ENCODE data around the gene SYK. TPM values are rescaled to one million over a fixed set of nuclear protein-coding genes. Genes with fewer than 3 reads are reported as not detected.
A peak's percentile ranks its signal among the peaks of the same experiment; 100 is the strongest.
"Not testable (repeated sequence)": the region's sequence is repeated elsewhere in the genome, so short reads cannot be mapped to it uniquely, and the experiment has no call there.

The SYK gene
- polyA plus RNA-seq (2013): 0.40 and 0.52 TPM in 2 replicates

- WGBS (ENCODE audit: extremely low coverage, insufficient coverage, insufficient read length): no CpG with 5 or more reads among the region's 64 CpGs
- peaks cover 0 to 5% of the 10 kb centered on the region in 2 experiments for H3K4me1 ChIP-seq (ENCODE audit: control insufficient read depth in 1 of 2, insufficient read depth in 2 of 2, low read length in 2 of 2)
- H2AK5ac ChIP-seq (ENCODE audit: low read length): no peak within 1 kb of the TSS
- H3K4ac ChIP-seq (ENCODE audit: low read depth, low read length): no peak within 1 kb of the TSS
- peak; percentile 58 to 70 for DNase-seq
- peak within 1 kb of the TSS; percentile 36 for H4K8ac ChIP-seq (ENCODE audit: low read depth, low read length)
- H3K27me3 ChIP-seq (ENCODE audit: insufficient read depth, low read length): peaks cover 12% of the 10 kb centered on the region
- no peak within 1 kb of the TSS for H2BK12ac ChIP-seq (ENCODE audit: low read length)
- no peak within 1 kb of the TSS for H3K14ac ChIP-seq (ENCODE audit: low read length)
- H3K9me3 ChIP-seq (ENCODE audit: insufficient read depth, low read depth, low read length): peaks cover 2% of the 10 kb centered on the region
- no peak within 1 kb of the TSS for H4K12ac ChIP-seq (ENCODE audit: low read depth, low read length)
- H3K9ac ChIP-seq (ENCODE audit: low read length): no peak within 1 kb of the TSS
- H2BK5ac ChIP-seq (ENCODE audit: low read depth, low read length, poor library complexity): no peak within 1 kb of the TSS
- H4K91ac ChIP-seq (ENCODE audit: low read depth, low read length): peak within 1 kb of the TSS; percentile 6
- no peaks in the 10 kb centered on the region for H3K79me1 ChIP-seq (ENCODE audit: low read length)
- H2AFZ ChIP-seq (ENCODE audit: insufficient read depth, low read length, poor library complexity): peak within 1 kb of the TSS; percentile 32
- no peaks in the 10 kb centered on the region for H3K79me2 ChIP-seq (ENCODE audit: control insufficient read depth, insufficient read depth, low read length, poor library complexity)
- H3K4me2 ChIP-seq (ENCODE audit: low read length): peak within 1 kb of the TSS; percentile 98
- H2BK120ac ChIP-seq (ENCODE audit: insufficient read depth, low read length, poor library complexity): no peak within 1 kb of the TSS
- H3K4me3 ChIP-seq (ENCODE audit: low read depth, low read length): peak within 1 kb of the TSS; percentile 72
- no peak within 1 kb of the TSS for H3K23ac ChIP-seq (ENCODE audit: low read length)
- H3K18ac ChIP-seq (ENCODE audit: low read length): no peak within 1 kb of the TSS
- H3K27ac ChIP-seq (ENCODE audit: low read depth, low read length): no peak within 1 kb of the TSS
- no peaks in the 10 kb centered on the region for H3K36me3 ChIP-seq (ENCODE audit: control insufficient read depth in 1 of 2, insufficient read depth in 2 of 2, low read length in 2 of 2)
Measured at GRCh38 chr9:90801241-90801972, at the start of gene SYK. TSS of gene SYK (plus strand) at chr9:90801819. CDS start at chr9:90843899, 42,080 bp downstream.

- H3K18ac ChIP-seq (ENCODE audit: low read length); H2BK12ac ChIP-seq (ENCODE audit: low read length); H3K79me2 ChIP-seq (ENCODE audit: control insufficient read depth, insufficient read depth, low read length, poor library complexity); H3K9ac ChIP-seq (ENCODE audit: low read length); H3K27ac ChIP-seq (ENCODE audit: low read depth, low read length); H3K9me3 ChIP-seq (ENCODE audit: insufficient read depth, low read depth, low read length); H2AFZ ChIP-seq (ENCODE audit: insufficient read depth, low read length, poor library complexity); H4K12ac ChIP-seq (ENCODE audit: low read depth, low read length); H3K79me1 ChIP-seq (ENCODE audit: low read length); H4K91ac ChIP-seq (ENCODE audit: low read depth, low read length); H3K23ac ChIP-seq (ENCODE audit: low read length); H3K4me3 ChIP-seq (ENCODE audit: low read depth, low read length); H3K4me1 ChIP-seq (ENCODE audit: control insufficient read depth in 1 of 2, insufficient read depth in 2 of 2, low read length in 2 of 2); H3K36me3 ChIP-seq (ENCODE audit: control insufficient read depth in 1 of 2, insufficient read depth in 2 of 2, low read length in 2 of 2); H3K14ac ChIP-seq (ENCODE audit: low read length); H3K27me3 ChIP-seq (ENCODE audit: insufficient read depth, low read length); H2BK120ac ChIP-seq (ENCODE audit: insufficient read depth, low read length, poor library complexity); H3K4ac ChIP-seq (ENCODE audit: low read depth, low read length); H2BK5ac ChIP-seq (ENCODE audit: low read depth, low read length, poor library complexity); H2AK5ac ChIP-seq (ENCODE audit: low read length): not testable (repeated sequence)
- Histone ChIP-seq H4K8ac (ENCODE audit: low read depth, low read length) (peak overlapping the region; percentile 19), H3K4me2 (ENCODE audit: low read length) (peak overlapping the region; percentile 40)
- DNase-seq: peak; percentile 55 to 78
- WGBS (ENCODE audit: extremely low coverage, insufficient coverage, insufficient read length): no CpG with 5 or more reads among the region's 13 CpGs
Measured at GRCh38 chr9:90755514-90756371, 45.9 kb upstream of the SYK start.

- not testable (repeated sequence) for H2BK5ac ChIP-seq (ENCODE audit: low read depth, low read length, poor library complexity); H3K4me3 ChIP-seq (ENCODE audit: low read depth, low read length); H3K9me3 ChIP-seq (ENCODE audit: insufficient read depth, low read depth, low read length); H3K79me2 ChIP-seq (ENCODE audit: control insufficient read depth, insufficient read depth, low read length, poor library complexity); H4K8ac ChIP-seq (ENCODE audit: low read depth, low read length); H2AFZ ChIP-seq (ENCODE audit: insufficient read depth, low read length, poor library complexity); H3K27me3 ChIP-seq (ENCODE audit: insufficient read depth, low read length); H3K79me1 ChIP-seq (ENCODE audit: low read length); H3K14ac ChIP-seq (ENCODE audit: low read length); H3K27ac ChIP-seq (ENCODE audit: low read depth, low read length); H3K4me1 ChIP-seq (ENCODE audit: control insufficient read depth in 1 of 2, insufficient read depth in 2 of 2, low read length in 2 of 2); H3K4ac ChIP-seq (ENCODE audit: low read depth, low read length); H4K91ac ChIP-seq (ENCODE audit: low read depth, low read length); H3K23ac ChIP-seq (ENCODE audit: low read length); H3K18ac ChIP-seq (ENCODE audit: low read length); H2AK5ac ChIP-seq (ENCODE audit: low read length); H3K9ac ChIP-seq (ENCODE audit: low read length); H3K36me3 ChIP-seq (ENCODE audit: control insufficient read depth in 1 of 2, insufficient read depth in 2 of 2, low read length in 2 of 2); H2BK12ac ChIP-seq (ENCODE audit: low read length); DNase-seq; H3K4me2 ChIP-seq (ENCODE audit: low read length); H2BK120ac ChIP-seq (ENCODE audit: insufficient read depth, low read length, poor library complexity); H4K12ac ChIP-seq (ENCODE audit: low read depth, low read length)
- WGBS (ENCODE audit: extremely low coverage, insufficient coverage, insufficient read length): no CpG with 5 or more reads among the region's 14 CpGs
Measured at GRCh38 chr9:90760577-90760976, 41.0 kb upstream of the SYK start.

GRCh38 chr9:90766731-90767130 lies 34.9 kb upstream of the SYK start:
- no peak overlapping the region for H3K4me2 ChIP-seq (ENCODE audit: low read length)
- H4K12ac ChIP-seq (ENCODE audit: low read depth, low read length): no peak overlapping the region
- H2BK120ac ChIP-seq (ENCODE audit: insufficient read depth, low read length, poor library complexity): no peak overlapping the region
- H3K4me3 ChIP-seq (ENCODE audit: low read depth, low read length): no peak overlapping the region
- H2AK5ac ChIP-seq (ENCODE audit: low read length): no peak overlapping the region
- H3K27ac ChIP-seq (ENCODE audit: low read depth, low read length): no peak overlapping the region
- no peak overlapping the region for H3K23ac ChIP-seq (ENCODE audit: low read length)
- H3K79me2 ChIP-seq (ENCODE audit: control insufficient read depth, insufficient read depth, low read length, poor library complexity): no peaks in the 10 kb centered on the region
- no peak overlapping the region for H4K91ac ChIP-seq (ENCODE audit: low read depth, low read length)
- no peak overlapping the region for H3K9ac ChIP-seq (ENCODE audit: low read length)
- no peak for DNase-seq
- H3K14ac ChIP-seq (ENCODE audit: low read length): no peak overlapping the region
- H2BK5ac ChIP-seq (ENCODE audit: low read depth, low read length, poor library complexity): no peak overlapping the region
- H3K27me3 ChIP-seq (ENCODE audit: insufficient read depth, low read length): no peaks in the 10 kb centered on the region
- no peaks in the 10 kb centered on the region for H3K79me1 ChIP-seq (ENCODE audit: low read length)
- no peak overlapping the region for H4K8ac ChIP-seq (ENCODE audit: low read depth, low read length)
- H3K9me3 ChIP-seq (ENCODE audit: insufficient read depth, low read depth, low read length): peaks cover 6% of the 10 kb centered on the region
- H3K4ac ChIP-seq (ENCODE audit: low read depth, low read length): no peak overlapping the region
- no peak overlapping the region for H3K18ac ChIP-seq (ENCODE audit: low read length)
- no peaks in the 10 kb centered on the region for H3K36me3 ChIP-seq (ENCODE audit: control insufficient read depth in 1 of 2, insufficient read depth in 2 of 2, low read length in 2 of 2)
- H2BK12ac ChIP-seq (ENCODE audit: low read length): no peak overlapping the region
- H3K4me1 ChIP-seq (ENCODE audit: control insufficient read depth in 1 of 2, insufficient read depth in 2 of 2, low read length in 2 of 2): no peaks in the 10 kb centered on the region
- H2AFZ ChIP-seq (ENCODE audit: insufficient read depth, low read length, poor library complexity): no peak overlapping the region
